SH-SY5Y (cell line): ENCODE results near the gene SPNS2.

Experiments
- GATA2 ChIP-seq: IDR thresholded peaks from 2 replicates; pipeline ENCODE4 v1.6.1; 2011; ENCODE audit warnings: mild to moderate bottlenecking, low read depth, low read length
- GATA3 ChIP-seq: IDR thresholded peaks from 2 replicates; pipeline ENCODE4 v1.6.1; 2011; ENCODE audit warnings: low read depth, mild to moderate bottlenecking, low read length, moderate library complexity

DNA sequence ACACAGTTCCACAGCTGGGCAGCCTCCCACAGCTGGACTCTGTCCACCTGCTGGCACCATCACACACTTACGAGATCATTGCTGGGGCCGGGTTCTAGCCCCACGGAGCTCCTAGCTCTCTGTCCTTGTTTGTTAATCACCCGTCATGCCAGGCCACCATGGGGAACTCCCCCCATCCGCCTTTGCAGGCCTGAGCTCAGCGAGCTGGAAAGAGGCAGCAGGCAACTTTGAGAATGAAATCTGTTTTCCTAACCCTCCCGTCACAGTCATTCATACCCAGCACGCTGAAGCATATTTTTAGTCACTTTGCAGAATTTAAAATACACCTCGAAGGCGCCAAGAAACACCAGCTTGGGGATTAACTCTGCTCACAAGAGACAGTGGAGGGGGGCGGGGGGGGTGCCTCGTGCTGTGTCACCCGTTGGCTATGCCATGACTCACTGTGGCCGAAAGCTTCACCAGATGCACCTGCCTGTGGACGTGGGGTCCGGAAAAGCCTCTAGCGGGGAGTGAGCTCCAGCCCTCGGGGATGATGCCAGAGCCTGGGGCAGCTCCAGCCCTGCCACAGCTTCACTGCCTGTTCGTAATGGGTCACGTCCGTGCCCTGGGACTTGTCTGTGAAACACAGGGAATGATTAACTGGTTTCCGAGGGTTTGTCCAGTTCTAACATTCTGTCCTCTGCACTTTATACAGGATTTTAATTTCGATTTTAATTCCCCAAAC is 1.4 kb upstream of the SPNS2 start:
- TF ChIP-seq GATA2 (no peak), GATA3 (no peak)
